ENCODE data around the gene ARPC5.
"Not testable (repeated sequence)": the region's sequence is repeated elsewhere in the genome, so short reads cannot be mapped to it uniquely, and the experiment has no call there.

Gene ARPC5

GRCh38 chr1:183620311-183620710 is 15.3 kb downstream of the ARPC5 start:
- H3K4me3 ChIP-seq, result no peak overlapping the region
- H3K27ac ChIP-seq, result no peak overlapping the region

- no peak overlapping the region for H3K4me3 ChIP-seq
- H3K27ac ChIP-seq, result no peak overlapping the region
Measured at GRCh38 chr1:183619781-183620180, 15.8 kb downstream of the ARPC5 start.

DNA sequence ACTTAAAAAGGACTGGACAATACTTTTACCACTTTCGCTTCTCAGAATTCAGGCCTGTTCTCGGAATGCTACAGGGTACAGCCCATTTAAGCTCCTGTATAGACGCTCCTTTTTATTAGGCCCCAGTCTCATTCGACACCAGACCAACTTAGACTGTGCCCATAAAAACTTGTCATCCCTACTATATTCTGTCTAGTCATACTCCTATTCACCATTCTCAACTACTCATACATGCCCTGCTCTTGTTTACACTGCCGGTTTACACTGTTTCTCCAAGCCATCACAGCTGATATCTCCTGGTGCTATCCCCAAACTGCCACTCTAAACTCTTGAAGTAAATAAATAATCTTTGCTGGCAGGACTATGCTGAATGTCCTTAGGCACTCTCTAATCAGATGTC is 17.4 kb downstream of the ARPC5 start:
- H3K4me3 ChIP-seq, result not testable (repeated sequence)

DNA sequence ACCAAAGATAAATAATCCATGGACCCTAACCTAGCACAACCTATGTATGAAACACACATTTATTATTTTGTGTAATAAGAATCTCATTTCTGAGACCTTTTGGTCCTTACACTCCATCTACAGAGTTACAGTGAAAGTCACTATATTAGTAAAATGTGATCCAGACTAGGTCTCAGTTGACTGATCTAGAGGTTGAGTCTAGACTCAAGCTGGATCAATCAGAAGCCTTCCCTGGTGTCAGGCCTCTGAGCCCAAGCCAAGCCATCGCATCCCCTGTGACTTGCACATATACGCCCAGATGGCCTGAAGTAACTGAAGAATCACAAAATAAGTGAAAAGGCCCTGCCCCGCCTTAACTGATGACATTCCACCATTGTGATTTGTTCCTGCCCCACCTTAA is 22.6 kb downstream of the ARPC5 start:
- H3K27ac ChIP-seq, H3K4me3 ChIP-seq: not testable (repeated sequence)

More for the DNA sequence above, 17.4 kb downstream of the ARPC5 start:
- H3K27ac ChIP-seq, result not testable (repeated sequence)

- Histone ChIP-seq H3K4me3 (no peak overlapping the region), H3K27ac (no peak overlapping the region)
Measured at GRCh38 chr1:183612407-183612806, 23.2 kb downstream of the ARPC5 start.

DNA sequence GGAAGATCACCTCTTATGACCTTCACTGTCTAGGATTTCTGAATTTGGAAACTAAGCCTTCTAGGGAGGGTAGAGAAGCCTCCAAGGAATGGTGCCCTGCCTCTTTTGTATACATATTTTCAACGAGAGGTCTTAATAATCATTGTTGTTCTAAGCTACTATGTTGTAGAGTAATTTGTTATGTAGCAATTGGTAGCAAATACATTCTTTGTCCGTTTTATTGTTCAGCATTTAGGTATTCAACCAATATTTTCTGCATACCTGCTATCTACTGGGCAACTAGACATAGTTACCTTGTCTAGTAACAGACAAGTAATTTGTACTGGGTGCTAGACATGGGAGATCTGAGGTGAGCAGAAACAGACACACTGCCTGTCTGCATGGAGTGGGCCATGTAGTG is 24.6 kb downstream of the ARPC5 start:
- no peak overlapping the region for H3K4me3 ChIP-seq
- H3K27ac ChIP-seq, result peak overlapping the region in 1 of 21 experiments; percentile 33

DNA sequence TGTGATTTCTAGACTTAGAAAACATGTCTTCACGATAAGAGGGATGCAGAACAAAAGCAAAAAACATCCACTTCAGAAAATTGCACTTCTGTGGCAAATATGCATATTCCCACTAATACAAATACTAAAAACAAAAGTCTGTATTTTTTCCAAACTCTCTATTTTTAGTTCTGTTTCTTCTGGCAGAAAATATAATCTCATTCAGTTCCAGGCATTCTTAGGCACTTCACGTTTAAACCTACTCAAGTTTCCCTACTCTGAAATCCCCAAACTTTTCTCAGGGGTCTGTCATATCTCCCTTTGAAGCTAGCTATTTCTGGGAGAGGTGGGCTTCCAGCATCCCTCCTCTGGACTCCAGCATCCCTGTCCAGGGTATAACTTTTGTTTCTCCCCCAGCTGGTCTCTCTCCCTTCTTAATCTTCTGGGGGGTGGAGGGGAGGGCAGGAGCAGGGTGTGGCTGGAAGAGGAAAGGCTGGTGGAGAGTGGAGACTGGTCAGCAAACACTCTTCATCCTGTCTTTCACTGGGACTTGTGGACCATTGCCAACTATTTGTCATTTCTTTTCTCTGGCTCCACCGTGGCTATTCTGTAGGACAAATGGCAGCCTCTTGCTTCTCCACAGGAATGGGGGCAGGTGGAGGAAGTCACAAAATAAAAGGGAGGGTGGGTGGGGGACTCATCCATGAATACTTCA is 25.7 kb downstream of the ARPC5 start:
- peak overlapping the region in 12 of 21 experiments; percentile 18 to 71 (median 44) for H3K27ac ChIP-seq
- H3K4me3 ChIP-seq, result no peak overlapping the region

DNA sequence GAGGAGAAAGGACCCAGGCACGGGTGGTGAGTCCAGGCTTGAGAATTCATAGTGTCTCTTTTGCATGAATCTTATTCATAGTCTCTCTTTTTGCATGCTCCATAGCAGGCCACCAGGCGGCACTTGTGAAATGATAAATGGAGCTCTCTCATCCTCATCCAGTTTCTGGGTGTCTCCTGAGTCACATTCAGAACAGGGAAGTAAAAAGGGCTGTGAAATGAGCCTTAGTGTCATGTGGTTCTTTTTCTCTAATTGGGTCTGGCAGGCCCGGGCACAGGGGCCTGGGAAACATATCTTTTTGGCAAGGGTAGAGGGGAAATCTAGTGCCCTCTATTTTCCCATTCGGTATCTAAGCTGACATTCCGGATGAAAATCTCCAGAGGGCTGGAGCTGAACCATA is 26.3 kb downstream of the ARPC5 start:
- no peak overlapping the region for H3K4me3 ChIP-seq
- H3K27ac ChIP-seq, result peak overlapping the region in 18 of 21 experiments; percentile 12 to 71 (median 48)

DNA sequence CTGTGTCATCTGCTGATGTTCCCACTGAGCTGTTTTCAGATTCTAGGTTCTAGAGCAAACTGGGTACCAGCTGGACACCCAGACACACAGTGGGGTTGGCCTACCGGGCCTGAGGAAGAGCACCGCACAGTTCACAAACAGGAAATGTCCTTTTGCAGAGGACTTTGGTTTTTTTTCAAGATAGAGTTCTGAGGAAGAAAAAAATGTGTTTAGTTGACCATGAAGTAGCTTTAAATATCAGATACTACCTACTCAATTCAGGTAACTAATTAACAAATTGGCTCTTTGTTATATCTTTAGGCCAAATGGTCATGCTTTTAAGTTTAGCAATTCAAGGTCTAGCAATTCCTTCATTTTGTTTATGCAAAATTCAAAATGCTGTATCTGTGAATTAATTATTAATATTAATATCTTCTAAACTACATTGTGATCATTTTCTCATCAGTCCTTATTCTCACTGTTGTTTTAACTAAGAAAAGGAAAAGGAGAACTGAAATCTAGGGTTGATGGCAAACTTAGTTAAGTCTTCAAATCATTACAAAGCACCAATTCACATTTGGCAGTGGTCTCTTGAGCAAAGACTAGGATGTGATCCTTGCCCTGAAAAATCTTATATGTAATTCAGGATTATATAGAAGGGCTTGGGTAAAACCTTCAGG is 28.1 kb downstream of the ARPC5 start:
- no peak overlapping the region for H3K4me3 ChIP-seq
- H3K27ac ChIP-seq, result peak overlapping the region in 7 of 21 experiments; percentile 13 to 69 (median 30)

DNA sequence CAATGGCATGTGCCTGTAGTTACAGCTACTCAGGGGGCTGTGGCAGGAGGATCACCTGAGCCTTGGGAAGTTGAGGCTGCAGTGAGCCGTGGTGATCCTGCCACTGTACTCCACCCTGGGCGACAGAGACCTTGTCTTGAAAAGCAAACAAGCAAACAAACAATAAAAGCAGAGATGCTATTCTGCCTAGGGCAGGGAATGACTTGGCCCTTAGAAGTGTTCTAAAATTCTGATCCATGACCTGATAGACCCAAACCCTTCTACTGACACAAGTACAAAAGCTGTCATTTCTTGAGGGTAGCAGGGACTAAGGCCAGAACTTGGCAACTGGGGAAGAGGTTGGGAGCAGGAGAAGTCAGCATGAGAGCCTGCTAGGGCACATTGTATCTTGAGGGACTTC is 29.7 kb downstream of the ARPC5 start:
- H3K27ac ChIP-seq, result peak overlapping the region in 5 of 21 experiments; percentile 16 to 74 (median 52)

DNA sequence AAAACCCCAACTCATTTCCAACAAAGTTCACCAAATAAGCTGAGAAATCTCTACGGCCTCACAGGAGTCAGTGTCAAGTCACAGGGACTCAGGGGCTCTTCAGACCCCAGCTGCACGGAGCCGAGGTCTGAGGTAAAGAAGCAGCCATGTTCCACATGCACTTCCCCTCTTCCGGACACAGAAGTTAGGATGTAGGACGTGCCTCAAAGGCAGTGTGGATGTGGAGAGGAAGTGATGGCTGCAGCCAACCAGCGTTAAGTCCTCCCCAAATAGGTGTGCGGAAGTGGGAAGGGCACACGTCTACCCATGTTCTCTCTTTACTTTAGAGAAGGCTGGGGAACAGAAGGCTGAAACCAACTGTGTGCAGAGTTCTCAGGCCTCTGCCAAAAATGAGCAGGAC is 30.8 kb downstream of the ARPC5 start:
- H3K27ac ChIP-seq, result peak overlapping the region in 11 of 21 experiments; percentile 11 to 74 (median 48)
- H3K4me3 ChIP-seq, result no peak overlapping the region

More for the DNA sequence above, 29.7 kb downstream of the ARPC5 start:
- no peak overlapping the region for H3K4me3 ChIP-seq

DNA sequence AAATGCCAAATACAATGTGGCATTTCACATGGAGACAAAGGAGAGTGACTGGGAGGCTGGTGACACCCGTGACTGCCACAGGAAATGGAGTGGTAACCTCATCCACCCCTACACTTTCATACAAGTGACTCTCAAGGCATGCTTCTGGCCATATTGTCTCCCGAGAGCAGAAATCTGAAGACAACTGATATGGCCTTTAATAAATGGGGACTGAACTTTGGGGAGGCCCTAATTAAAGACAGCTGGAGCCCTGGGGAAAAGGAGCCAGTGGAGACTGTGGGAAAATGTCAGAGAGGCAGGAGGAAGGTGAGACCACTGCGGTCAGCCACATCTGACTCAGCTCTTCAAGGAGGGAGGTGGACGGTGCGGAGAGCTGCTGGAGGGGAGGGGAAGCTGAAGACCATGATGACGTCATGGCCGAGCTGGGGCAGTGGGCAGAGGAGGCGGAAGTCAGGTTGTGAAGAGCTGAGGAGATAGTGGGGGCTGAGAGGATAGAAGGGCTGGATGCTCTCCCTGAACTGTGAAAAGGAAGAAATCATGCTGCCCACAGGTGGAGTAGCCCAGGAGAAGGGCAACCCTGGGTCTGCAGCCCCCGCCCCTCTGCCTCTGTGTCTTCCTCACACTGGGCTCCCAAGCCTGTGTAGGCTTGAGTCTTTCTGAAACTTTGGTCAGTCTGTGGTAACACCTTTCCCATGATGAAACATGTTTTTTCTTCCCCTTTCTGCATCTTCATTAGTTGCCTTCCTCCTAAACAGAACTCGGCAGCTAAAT is 31.4 kb downstream of the ARPC5 start:
- Histone ChIP-seq H3K27ac (peak overlapping the region in 12 of 21 experiments; percentile 11 to 74 (median 46)), H3K4me3 (no peak overlapping the region)

DNA sequence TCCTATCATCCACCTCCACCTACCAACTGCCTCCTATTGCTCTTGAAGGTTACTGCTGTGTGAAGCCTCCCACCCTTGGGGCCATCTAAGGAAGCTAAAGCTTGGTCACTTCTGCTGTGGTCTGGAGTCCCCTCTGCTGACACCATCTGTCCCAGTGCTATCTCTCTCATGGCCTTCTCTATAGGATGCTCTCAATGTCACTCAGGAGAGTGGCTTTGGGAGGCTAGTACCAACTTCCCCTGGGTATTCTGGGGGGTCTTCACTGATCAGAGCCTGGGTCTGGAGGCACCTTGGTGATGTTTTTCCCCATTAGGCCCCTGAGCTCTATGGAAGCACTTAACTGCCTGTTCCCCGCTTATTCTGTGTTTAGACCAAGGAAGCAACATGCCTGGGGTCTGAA is 33.1 kb downstream of the ARPC5 start:
- Histone ChIP-seq H3K27ac (peak overlapping the region in 2 of 21 experiments; percentile 60 to 74), H3K4me3 (no peak overlapping the region)

DNA sequence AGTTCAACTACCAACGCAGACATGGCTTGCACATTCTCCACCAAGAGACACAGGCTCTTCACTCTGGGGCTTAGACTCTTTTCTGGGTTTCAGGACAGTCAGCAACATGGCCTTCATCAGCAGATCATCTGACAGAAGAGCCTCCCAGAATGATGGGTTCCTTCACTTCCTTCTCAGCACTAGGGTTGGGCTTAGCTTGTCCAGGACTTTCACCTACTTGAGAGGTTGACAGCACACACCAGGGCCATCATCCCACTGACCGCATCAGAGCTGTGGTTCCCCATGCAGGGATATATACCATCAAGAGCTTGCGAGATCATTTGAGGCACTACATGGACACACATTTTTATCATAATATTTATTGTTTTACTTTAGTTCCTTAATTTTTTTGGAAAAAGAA is 34.9 kb downstream of the ARPC5 start:
- peak overlapping the region in 4 of 21 experiments; percentile 5 to 40 (median 24) for H3K27ac ChIP-seq

DNA sequence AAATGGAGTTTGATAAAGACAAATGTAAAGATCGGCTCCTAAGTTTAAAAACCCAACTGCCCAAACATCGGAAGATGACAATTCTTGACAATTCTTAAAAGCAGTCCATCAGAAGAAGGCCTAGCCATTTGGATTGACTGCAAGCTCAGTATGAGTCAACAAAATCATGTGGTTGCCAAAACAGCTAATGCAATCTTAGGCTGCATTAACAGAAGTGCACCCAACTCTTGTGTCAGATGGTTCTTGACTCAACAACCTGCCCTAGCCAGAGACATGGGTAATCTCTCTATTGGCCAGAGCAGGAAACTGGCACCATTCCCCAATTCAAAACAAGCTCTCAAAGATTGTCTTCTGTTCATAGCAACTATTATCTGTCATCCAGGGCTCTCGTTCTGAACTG is 35.4 kb downstream of the ARPC5 start:
- Histone ChIP-seq H3K27ac (peak overlapping the region in 4 of 21 experiments; percentile 5 to 40 (median 24)), H3K4me3 (no peak overlapping the region)

More for the DNA sequence above, 34.9 kb downstream of the ARPC5 start:
- no peak overlapping the region for H3K4me3 ChIP-seq

DNA sequence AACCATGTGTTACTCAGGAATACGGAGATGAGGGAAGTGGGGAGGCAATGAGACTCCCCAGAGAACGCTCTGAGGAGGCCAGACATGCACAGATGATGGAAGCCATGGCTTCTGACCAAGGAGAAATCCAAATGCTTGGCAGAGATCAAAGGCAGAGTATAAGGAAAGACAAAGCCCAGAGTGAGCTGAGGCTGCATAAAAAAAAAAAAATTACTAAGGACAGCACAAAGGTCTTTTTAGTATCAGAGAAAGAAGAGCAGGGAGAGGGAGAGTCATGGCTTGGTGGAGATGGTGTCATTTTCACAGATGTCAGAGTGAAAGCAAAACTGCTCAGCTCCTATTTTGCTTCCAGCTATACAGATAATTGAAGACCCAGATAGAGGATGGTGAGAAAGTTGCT is 37.2 kb downstream of the ARPC5 start:
- Histone ChIP-seq H3K4me3 (no peak overlapping the region), H3K27ac (peak overlapping the region in 4 of 21 experiments; percentile 15 to 52 (median 34))

DNA sequence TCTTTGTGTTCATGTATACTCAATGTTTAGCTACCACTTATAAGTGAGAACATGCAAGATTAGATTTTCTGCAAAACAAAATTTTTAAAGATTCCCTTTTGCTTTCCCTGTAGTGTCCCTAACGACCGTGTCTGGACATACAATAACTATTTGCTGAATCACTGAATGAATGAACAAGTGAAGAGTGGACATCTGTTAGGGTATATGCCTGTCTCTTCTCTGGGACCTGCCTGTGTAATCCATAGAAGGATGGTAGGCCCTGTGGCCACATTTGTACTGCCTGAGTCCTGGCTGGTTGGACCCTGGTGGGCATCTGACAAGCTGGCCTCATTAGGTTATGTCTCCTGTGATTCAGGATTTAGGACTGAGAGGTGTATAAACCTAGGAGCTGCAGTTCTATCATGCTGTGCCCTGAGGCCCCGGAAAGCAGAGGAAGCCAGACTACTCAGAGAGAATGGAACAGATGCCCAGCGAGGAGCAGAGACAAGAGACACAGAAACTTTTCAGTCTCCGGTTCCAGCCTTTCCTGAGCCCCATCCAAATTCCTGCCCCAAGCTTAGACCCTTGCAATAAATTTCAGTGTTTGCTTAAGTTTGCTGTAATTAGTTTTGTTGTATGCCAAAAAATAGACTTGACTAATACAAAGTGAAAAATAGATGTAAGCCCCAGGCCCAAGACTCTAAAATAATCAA is 37.8 kb downstream of the ARPC5 start:
- Histone ChIP-seq H3K4me3 (no peak overlapping the region), H3K27ac (peak overlapping the region in 4 of 21 experiments; percentile 10 to 52 (median 20))

DNA sequence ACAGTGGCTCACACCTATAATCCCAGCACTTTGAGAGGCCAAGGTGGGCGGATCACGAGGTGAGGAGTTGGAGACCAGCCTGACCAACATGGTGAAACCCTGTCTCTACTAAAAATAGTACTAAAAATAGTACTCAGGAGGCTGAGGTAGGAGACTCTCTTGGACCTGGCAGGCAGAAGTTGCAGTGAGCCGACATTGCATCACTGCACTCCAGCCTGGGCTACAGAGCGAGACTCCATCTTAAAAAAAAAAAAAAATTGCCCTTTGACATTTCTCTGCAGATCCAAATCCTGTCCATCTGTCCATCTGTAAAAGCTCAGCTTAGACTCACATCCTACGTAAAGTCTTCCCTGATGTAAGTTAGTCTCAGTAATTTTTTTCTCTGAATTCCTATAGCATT is 39.1 kb downstream of the ARPC5 start:
- H3K27ac ChIP-seq, result no peak overlapping the region
- H3K4me3 ChIP-seq, result no peak overlapping the region

DNA sequence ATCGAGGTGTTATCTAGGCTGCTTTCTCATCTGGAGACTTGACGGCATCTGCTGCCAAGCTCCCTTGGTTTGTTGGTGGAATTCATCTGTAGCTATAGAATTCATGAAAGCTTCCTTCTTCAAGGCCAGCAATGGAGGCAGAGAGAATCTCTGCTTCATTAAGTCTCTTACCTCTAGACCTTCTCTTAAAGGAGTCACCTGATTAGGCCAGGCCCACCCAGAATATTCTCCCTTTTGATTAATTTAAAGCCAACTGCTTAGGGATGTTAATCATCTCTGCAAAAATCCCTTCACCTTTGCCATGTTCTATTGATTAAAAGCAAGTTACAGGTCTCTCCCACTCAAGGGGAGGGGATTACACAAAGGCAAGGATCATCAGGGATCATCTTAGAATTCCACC is 40.0 kb downstream of the ARPC5 start:
- Histone ChIP-seq H3K4me3 (no peak overlapping the region), H3K27ac (no peak overlapping the region)

- Histone ChIP-seq H3K27ac (peak overlapping the region in 9 of 21 experiments; percentile 1 to 70 (median 53)), H3K4me3 (no peak overlapping the region)
Measured at GRCh38 chr1:183593356-183593755, 42.2 kb downstream of the ARPC5 start.
